Panc1 (cell line): ENCODE measurements around the gene ARHGAP25. TPM values are rescaled to one million over a fixed set of nuclear protein-coding genes. Genes with fewer than 3 reads are reported as not detected.

Experiments used
- ATAC-seq: fragments of 200-7000 bp; cut with Tn5 transposase; 2 replicates; pipeline ENCODE4 v1.9.1; 2020; ENCODE audit warnings: mild to moderate bottlenecking, moderate library complexity
- BruUV-seq: library from RNA; stranded (reverse); fragments of 400-500 nt; replicated peaks from 2 replicates; lab custom pipeline; 2021; lab: Mats Ljungman, UMichigan
- CTCF ChIA-PET: fragments of 300-600 bp; sonication (Branson Sonifier 250); formaldehyde crosslinking; loops from one replicate; lab custom pipeline; 2022; ENCODE audit warnings: antibody characterized with exemption; lab: Charles Lee
- POLR2A ChIA-PET: fragments of 300-600 bp; sonication (Branson Sonifier 250); formaldehyde crosslinking; loops from one replicate; lab custom pipeline; 2022; ENCODE audit warnings: antibody characterized with exemption; lab: Charles Lee
- DNase-seq: peaks from one replicate; pipeline ENCODE4 v3.0.0-alpha.2; 2010; ENCODE audit warnings: low read depth, low spot score
- H3K27ac ChIP-seq: 2 replicates; pipeline ENCODE4 v1.5.1; 2011; ENCODE audit warnings: mild to moderate bottlenecking, low read length, inconsistent platforms
- H3K27me3 ChIP-seq: fragments of 200-500 bp; sonication (Bioruptor generic); 2 replicates; pipeline ENCODE4 v1.6.0; 2014; ENCODE audit warnings: low read length, inconsistent platforms; ENCODE audit not compliant: control insufficient read depth, insufficient read depth
- H3K36me3 ChIP-seq: fragments of 200-500 bp; sonication (Bioruptor generic); 2 replicates; pipeline ENCODE4 v1.5.1; 2014; ENCODE audit warnings: inconsistent platforms, mild to moderate bottlenecking, low read length, moderate library complexity; ENCODE audit not compliant: control insufficient read depth, insufficient read depth
- H3K4me1 ChIP-seq: 2 replicates; pipeline ENCODE4 v1.5.1; 2011; ENCODE audit warnings: inconsistent platforms, mild to moderate bottlenecking, low read length, moderate library complexity; ENCODE audit not compliant: control insufficient read depth, insufficient read depth
- H3K4me3 ChIP-seq, 2 experiments: 2 replicates each; pipeline ENCODE4 v1.5.1; 2011 to 2012; ENCODE audit warnings: low read depth in 2 of 2, low read length in 2 of 2, mild to moderate bottlenecking in 2 of 2, inconsistent platforms in 1 of 2, moderate library complexity in 1 of 2
- H3K9me3 ChIP-seq: fragments of 200-500 bp; sonication (Bioruptor generic); 2 replicates; pipeline ENCODE4 v1.5.1; 2014; ENCODE audit warnings: low read depth, mild to moderate bottlenecking, inconsistent platforms, low read length, moderate library complexity; ENCODE audit not compliant: control insufficient read depth, insufficient read depth
- CTCF ChIP-seq: fragments of 450-650 bp; IDR thresholded peaks from 2 replicates; pipeline ENCODE4 v1.5.1; 2017; ENCODE audit warnings: mild to moderate bottlenecking
- POLR2AphosphoS5 ChIP-seq: IDR thresholded peaks from 2 replicates; pipeline ENCODE4 v1.6.1; 2012; ENCODE audit warnings: mild to moderate bottlenecking, low read depth, low read length, moderate library complexity
- SIN3A ChIP-seq: IDR thresholded peaks from 2 replicates; pipeline ENCODE4 v1.6.1; 2012; ENCODE audit warnings: low read depth, mild to moderate bottlenecking, low read length, moderate library complexity, borderline replicate concordance; ENCODE audit not compliant: insufficient read depth
- TCF7L2 ChIP-seq: IDR thresholded peaks from 2 replicates; pipeline ENCODE4 v1.6.1; 2011; ENCODE audit warnings: mild to moderate bottlenecking, low read depth, low read length, inconsistent platforms
- in situ Hi-C: cut with HindIII; loops from 2 replicates; pipeline ENCODE4 v1.10.0; 2016; ENCODE audit warnings: low sequenced_read_pairs, low pct_unique_long_range_greater_than_20kb
- intact Hi-C: fragments of 100-400 bp; cut with micrococcal nuclease; formaldehyde crosslinking; loops from one replicate; pipeline ENCODE4 v1.10.0; 2022; ENCODE audit not compliant: unreplicated experiment
- total RNA-seq: library from RNA; stranded (reverse); gene quantifications from one replicate; pipeline ENCODE4 v1.2.1, GENCODE V29; 2021; ENCODE audit not compliant: unreplicated experiment
- TF ChIP-seq, protein P1 (sequence below), 2 experiments: IDR thresholded peaks; 2 replicates each; pipeline ENCODE4 v1.6.1; 2011 to 2012; ENCODE audit warnings: low read depth in 2 of 2, control low read depth in 1 of 2, low read length in 1 of 2, mild to moderate bottlenecking in 1 of 2, moderate library complexity in 1 of 2; ENCODE audit not compliant: insufficient read depth in 1 of 2

ARHGAP25 gene
- total RNA-seq, 1 experiment from 2014 or later, result 0.49 TPM

DNA sequence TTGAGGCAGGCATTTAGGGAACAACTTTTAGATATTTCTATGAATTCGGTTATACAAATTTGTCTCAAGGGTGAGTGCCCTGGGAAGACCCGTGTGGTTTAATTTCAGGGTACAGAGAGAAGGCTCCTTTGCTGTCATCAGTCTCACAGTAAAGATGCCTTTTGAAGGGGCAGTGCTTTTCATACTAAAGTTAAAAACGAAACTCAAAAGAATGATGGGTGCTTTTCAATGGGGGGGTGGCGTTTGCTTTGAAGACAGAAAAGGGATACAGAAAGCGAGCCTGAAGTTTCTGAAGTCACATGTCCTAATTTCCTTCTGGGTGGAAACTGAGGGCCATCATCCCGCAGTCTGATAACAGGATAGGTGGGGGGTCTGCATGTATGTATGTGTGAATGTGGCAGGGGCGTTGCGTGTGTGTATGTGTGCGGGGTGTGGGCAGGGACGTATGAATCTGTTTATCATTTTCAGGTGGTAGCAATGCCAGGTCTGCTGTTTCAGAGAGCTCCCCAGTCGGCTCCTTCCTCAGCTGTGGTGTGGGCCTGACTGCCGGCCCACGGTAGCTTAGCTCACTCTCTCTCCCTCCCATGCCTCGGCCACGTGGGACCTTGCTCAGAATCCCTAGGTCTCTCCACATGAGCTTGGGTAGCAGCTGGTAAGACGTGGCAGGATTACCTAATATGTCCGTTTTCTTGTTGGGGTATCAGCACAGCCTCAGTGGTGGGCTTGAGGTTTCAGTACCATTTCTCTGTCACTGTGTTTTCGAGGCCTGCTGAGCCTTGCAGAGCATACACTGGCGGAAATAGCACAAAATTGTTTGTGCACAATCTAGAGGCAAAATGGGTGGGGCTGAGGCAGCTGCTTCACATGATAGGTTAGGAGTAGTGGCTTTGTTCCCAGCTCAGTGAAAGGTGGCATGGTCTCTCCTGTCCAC lies 32.7 kb downstream of the ARHGAP25 start:
- TF ChIP-seq TCF7L2, result no peak
- TF ChIP-seq, protein P1, sequence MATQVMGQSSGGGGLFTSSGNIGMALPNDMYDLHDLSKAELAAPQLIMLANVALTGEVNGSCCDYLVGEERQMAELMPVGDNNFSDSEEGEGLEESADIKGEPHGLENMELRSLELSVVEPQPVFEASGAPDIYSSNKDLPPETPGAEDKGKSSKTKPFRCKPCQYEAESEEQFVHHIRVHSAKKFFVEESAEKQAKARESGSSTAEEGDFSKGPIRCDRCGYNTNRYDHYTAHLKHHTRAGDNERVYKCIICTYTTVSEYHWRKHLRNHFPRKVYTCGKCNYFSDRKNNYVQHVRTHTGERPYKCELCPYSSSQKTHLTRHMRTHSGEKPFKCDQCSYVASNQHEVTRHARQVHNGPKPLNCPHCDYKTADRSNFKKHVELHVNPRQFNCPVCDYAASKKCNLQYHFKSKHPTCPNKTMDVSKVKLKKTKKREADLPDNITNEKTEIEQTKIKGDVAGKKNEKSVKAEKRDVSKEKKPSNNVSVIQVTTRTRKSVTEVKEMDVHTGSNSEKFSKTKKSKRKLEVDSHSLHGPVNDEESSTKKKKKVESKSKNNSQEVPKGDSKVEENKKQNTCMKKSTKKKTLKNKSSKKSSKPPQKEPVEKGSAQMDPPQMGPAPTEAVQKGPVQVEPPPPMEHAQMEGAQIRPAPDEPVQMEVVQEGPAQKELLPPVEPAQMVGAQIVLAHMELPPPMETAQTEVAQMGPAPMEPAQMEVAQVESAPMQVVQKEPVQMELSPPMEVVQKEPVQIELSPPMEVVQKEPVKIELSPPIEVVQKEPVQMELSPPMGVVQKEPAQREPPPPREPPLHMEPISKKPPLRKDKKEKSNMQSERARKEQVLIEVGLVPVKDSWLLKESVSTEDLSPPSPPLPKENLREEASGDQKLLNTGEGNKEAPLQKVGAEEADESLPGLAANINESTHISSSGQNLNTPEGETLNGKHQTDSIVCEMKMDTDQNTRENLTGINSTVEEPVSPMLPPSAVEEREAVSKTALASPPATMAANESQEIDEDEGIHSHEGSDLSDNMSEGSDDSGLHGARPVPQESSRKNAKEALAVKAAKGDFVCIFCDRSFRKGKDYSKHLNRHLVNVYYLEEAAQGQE (IDR thresholded peaks at IDR 0.05; ENCODE audit: insufficient read depth in 1 of 2, low read depth in 2 of 2, low read length in 1 of 2), result no peak
- no peak for TF ChIP-seq SIN3A
- no peaks in the 10 kb centered on the region for H3K9me3 ChIP-seq
- no peaks in the 10 kb centered on the region for H3K27me3 ChIP-seq
- H3K4me1 ChIP-seq, result no peaks in the 10 kb centered on the region; the same call in none of the 2 replicates
- H3K36me3 ChIP-seq, result no peaks in the 10 kb centered on the region
- DNase-seq, result no peak
- no peak overlapping the region for H3K27ac ChIP-seq
- in situ Hi-C loops (no loop called here), intact Hi-C loops (no loop called here)
- CTCF ChIA-PET, result no interaction called here
- no peak for ATAC-seq
- no peak overlapping the region for H3K4me3 ChIP-seq
- POLR2A ChIA-PET, result interaction anchor here (0.6 kb wide), 1 partner anchor 1878 kb away, joined by 3 read pairs; no protein-coding TSS in a partner anchor
- no TSS peak for BruUV-seq

DNA sequence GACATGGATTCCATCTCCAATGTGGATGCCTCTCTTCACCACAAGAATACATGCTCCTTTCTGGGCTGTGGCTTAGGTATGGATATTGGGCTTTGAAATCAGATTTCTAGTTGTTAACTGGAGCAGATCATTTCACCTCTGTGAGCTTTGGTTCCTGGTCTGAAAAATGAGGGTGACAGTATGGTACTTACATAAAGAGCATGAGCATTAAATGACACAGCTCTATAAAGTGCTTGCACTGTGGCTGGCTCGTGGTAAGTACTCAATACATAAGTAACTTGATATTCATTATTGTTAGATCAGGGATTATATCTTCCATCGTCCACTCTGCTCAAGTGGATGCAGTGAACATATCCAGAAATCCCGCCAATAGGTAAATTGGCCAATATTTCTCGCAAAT lies 33.4 kb downstream of the ARHGAP25 start:
- no peak overlapping the region for H3K4me3 ChIP-seq
- no peaks in the 10 kb centered on the region for H3K9me3 ChIP-seq
- DNase-seq (no peak), ATAC-seq (no peak)
- ChIA-PET CTCF (no interaction called here), POLR2A (interaction anchor here (0.6 kb wide), 1 partner anchor 1878 kb away, joined by 3 read pairs; no protein-coding TSS in a partner anchor)
- H3K4me1 ChIP-seq, result no peaks in the 10 kb centered on the region; the same call in none of the 2 replicates
- H3K27me3 ChIP-seq, result no peaks in the 10 kb centered on the region; the same call in 1 of the 2 replicates
- in situ Hi-C loops (no loop called here), intact Hi-C loops (no loop called here)
- H3K36me3 ChIP-seq, result no peaks in the 10 kb centered on the region
- no peak for TF ChIP-seq CTCF
- TF ChIP-seq, protein P1 (IDR thresholded peaks at IDR 0.05; ENCODE audit: insufficient read depth in 1 of 2, low read depth in 2 of 2, low read length in 1 of 2), result no peak
- TF ChIP-seq SIN3A, result no peak
- no peak for TF ChIP-seq POLR2AphosphoS5
- TF ChIP-seq TCF7L2, result no peak
- H3K27ac ChIP-seq, result no peak overlapping the region
- no TSS peak for BruUV-seq
